HL-60 (cell line): ENCODE measurements around the gene CLDN12.

ENCODE experiments used
- DNase-seq, 2 experiments: peaks; one replicate each; pipeline ENCODE4 v3.0.0-alpha.2; 2010 to 2020; ENCODE audit warnings: low read depth in 1 of 2, low spot score in 1 of 2
- H3K27ac ChIP-seq: fragments of 250-450 bp; sonication (Bioruptor Pico); replicated peaks from 2 replicates; pipeline ENCODE4 v1.5.1; 2020; ENCODE audit warnings: mild to moderate bottlenecking, moderate library complexity
- H3K27me3 ChIP-seq: fragments of 250-450 bp; sonication (Bioruptor Pico); 2 replicates; pipeline ENCODE4 v1.5.1; 2021; ENCODE audit warnings: mild to moderate bottlenecking, moderate library complexity; ENCODE audit not compliant: insufficient read depth, poor library complexity, severe bottlenecking
- H3K4me3 ChIP-seq: replicated peaks from 2 replicates; pipeline ENCODE4 v1.5.1; 2011; ENCODE audit warnings: mild to moderate bottlenecking, control low read depth, low read length; ENCODE audit not compliant: insufficient read depth
- CTCF ChIP-seq: IDR thresholded peaks from one replicate; pipeline ENCODE4 v1.5.1; 2011; ENCODE audit warnings: low read length, control low read depth, inconsistent platforms; ENCODE audit not compliant: insufficient read depth
- GABPA ChIP-seq: IDR thresholded peaks from 2 replicates; pipeline ENCODE4 v1.6.1; 2012; ENCODE audit warnings: low read depth
- POLR2AphosphoS5 ChIP-seq: IDR thresholded peaks from 2 replicates; pipeline ENCODE4 v1.6.1; 2012; ENCODE audit warnings: low read depth
- REST ChIP-seq: IDR thresholded peaks from 2 replicates; pipeline ENCODE4 v1.6.1; 2012; ENCODE audit warnings: low read depth; ENCODE audit not compliant: insufficient replicate concordance
- SPI1 ChIP-seq: IDR thresholded peaks from 2 replicates; pipeline ENCODE4 v1.6.1; 2012; ENCODE audit warnings: low read depth, mild to moderate bottlenecking, borderline replicate concordance
- long read RNA-seq: library from polyadenylated mRNA; unstranded; transcript quantifications from one replicate; pipeline ENCODE4 v2.0.0, GENCODE V29; 2020

CLDN12 gene
- long read RNA-seq, transcript CLDN12-201 (3 exons, 3,565 nt), result major isoform, 24 of 31 reads
- long read RNA-seq, transcript CLDN12-203 (3 exons, 3,488 nt), result minor isoform, 5 of 31 reads
- long read RNA-seq, partial matches to known transcripts, result 0 of 31 reads
- long read RNA-seq, other reads (novel, unspliced or antisense), result 1 of 31 reads

- Histone ChIP-seq H3K27me3 (no peaks in the 10 kb centered on the region), H3K4me3 (peak within 1 kb of the TSS; percentile 57), H3K27ac (peak within 1 kb of the TSS; percentile 73)
- peak; percentile 41 for TF ChIP-seq GABPA
- TF ChIP-seq CTCF, result no peak
- TF ChIP-seq SPI1, result no peak
- peak; percentile 86 for TF ChIP-seq POLR2AphosphoS5
- no peak for TF ChIP-seq REST
- DNase-seq, result peak; percentile 94 to 96
Observed at GRCh38 chr7:90403174-90404113, at the start of gene CLDN12. Gene CLDN12, plus strand, starts transcription at chr7:90403461. Its CDS starts 9,216 bp downstream, at chr7:90412677.

- TF ChIP-seq SPI1 (no peak), CTCF (no peak), REST (no peak), POLR2AphosphoS5 (no peak), GABPA (no peak)
- Histone ChIP-seq H3K27me3 (no peaks in the 10 kb centered on the region), H3K4me3 (no peak overlapping the region), H3K27ac (no peak overlapping the region)
- no peak for DNase-seq
Observed at GRCh38 chr7:90383422-90383821, 19.8 kb upstream of the CLDN12 start.

GRCh38 chr7:90383861-90384260 lies 19.4 kb upstream of the CLDN12 start:
- TF ChIP-seq REST (no peak), SPI1 (no peak), CTCF (no peak), POLR2AphosphoS5 (no peak)
- Histone ChIP-seq H3K27me3 (no peaks in the 10 kb centered on the region), H3K4me3 (no peak overlapping the region), H3K27ac (no peak overlapping the region)
- DNase-seq, result no peak
